WTC11 (cell line): ENCODE measurements around the gene SUCLG1. TPM values are rescaled to one million over a fixed set of nuclear protein-coding genes. Genes with fewer than 3 reads are reported as not detected.

Source experiments
- ATAC-seq: fragments of 200-7000 bp; cut with Tn5 transposase; 2 replicates; pipeline ENCODE4 v1.10.0; 2021; ENCODE audit warnings: mild to moderate bottlenecking, moderate library complexity
- CTCF ChIA-PET: fragments of 300-600 bp; sonication (Branson Sonifier 250); formaldehyde crosslinking; loops from one replicate; lab custom pipeline; 2021; ENCODE audit warnings: antibody characterized with exemption; lab: Charles Lee
- POLR2A ChIA-PET: fragments of 350-600 bp; sonication (Branson Sonifier 250); formaldehyde crosslinking; loops from one replicate; lab custom pipeline; 2021; ENCODE audit warnings: antibody characterized with exemption; lab: Charles Lee
- DNase-seq: peaks from one replicate; pipeline ENCODE4 v3.0.0; 2021; ENCODE audit warnings: low spot score
- H3K27ac Mint-ChIP-seq: 2 replicates; pipeline ENCODE4 v1.8.0; 2021; ENCODE audit warnings: mixed read lengths
- H3K27me3 Mint-ChIP-seq: 2 replicates; pipeline ENCODE4 v1.8.0; 2021; ENCODE audit warnings: low read depth, mild to moderate bottlenecking, moderate library complexity, mixed read lengths
- H3K36me3 Mint-ChIP-seq: 2 replicates; pipeline ENCODE4 v1.8.0; 2021; ENCODE audit warnings: mixed read lengths
- H3K4me1 Mint-ChIP-seq: 2 replicates; pipeline ENCODE4 v1.8.0; 2022; ENCODE audit warnings: mixed read lengths
- H3K4me3 Mint-ChIP-seq: 2 replicates; pipeline ENCODE4 v1.8.0; 2021; ENCODE audit warnings: mild to moderate bottlenecking, moderate library complexity, mixed read lengths
- H3K9me3 Mint-ChIP-seq: 2 replicates; pipeline ENCODE4 v1.8.0; 2021; ENCODE audit warnings: mixed read lengths
- ATF1 ChIP-seq: sonication (generic); formaldehyde crosslinking; IDR thresholded peaks from 2 replicates; pipeline ENCODE4 v1.8.1; 2023; ENCODE audit warnings: mild to moderate bottlenecking, moderate library complexity, missing genetic modification reagents
- CBFB ChIP-seq: sonication (generic); formaldehyde crosslinking; IDR thresholded peaks from 2 replicates; pipeline ENCODE4 v1.8.1; 2022; ENCODE audit warnings: mild to moderate bottlenecking, low read depth, missing genetic modification reagents
- CREM ChIP-seq: sonication (generic); formaldehyde crosslinking; IDR thresholded peaks from 2 replicates; pipeline ENCODE4 v1.8.1; 2022; ENCODE audit warnings: mild to moderate bottlenecking, missing genetic modification reagents, moderate library complexity
- EMX1 ChIP-seq: fragments of 250-450 bp; sonication (Bioruptor Pico); IDR thresholded peaks from 2 replicates; pipeline ENCODE4 v1.8.0; 2021; ENCODE audit warnings: mild to moderate bottlenecking
- ESRRA ChIP-seq: sonication (generic); formaldehyde crosslinking; IDR thresholded peaks from 2 replicates; pipeline ENCODE4 v1.8.1; 2022; ENCODE audit warnings: mild to moderate bottlenecking, missing genetic modification reagents, borderline replicate concordance
- FOXP1 ChIP-seq: sonication (generic); formaldehyde crosslinking; IDR thresholded peaks from 2 replicates; pipeline ENCODE4 v1.8.0; 2022; ENCODE audit warnings: missing genetic modification reagents, mild to moderate bottlenecking, moderate library complexity, borderline replicate concordance
- KAT7 ChIP-seq: sonication (generic); formaldehyde crosslinking; IDR thresholded peaks from 2 replicates; pipeline ENCODE4 v1.8.1; 2023; ENCODE audit warnings: missing genetic modification reagents, mild to moderate bottlenecking, borderline replicate concordance
- NFYB ChIP-seq: sonication (generic); formaldehyde crosslinking; conservative IDR thresholded peaks from 2 replicates; pipeline ENCODE4 v1.8.0; 2022; ENCODE audit warnings: low read depth, missing genetic modification reagents
- NR3C1 ChIP-seq: sonication (generic); formaldehyde crosslinking; conservative IDR thresholded peaks from 2 replicates; pipeline ENCODE4 v1.8.1; 2023; ENCODE audit warnings: low read depth, mild to moderate bottlenecking, missing genetic modification reagents
- RORB ChIP-seq: fragments of 250-450 bp; sonication (Bioruptor Pico); IDR thresholded peaks from 2 replicates; pipeline ENCODE4 v1.9.0; 2021; ENCODE audit warnings: mild to moderate bottlenecking
- SOX15 ChIP-seq: fragments of 250-450 bp; sonication (Bioruptor Pico); IDR thresholded peaks from 2 replicates; pipeline ENCODE4 v1.9.0; 2021; ENCODE audit warnings: mild to moderate bottlenecking
- SP1 ChIP-seq: sonication (generic); formaldehyde crosslinking; conservative IDR thresholded peaks from 2 replicates; pipeline ENCODE4 v1.8.1; 2022; ENCODE audit warnings: missing genetic modification reagents
- TP53 ChIP-seq: sonication (generic); formaldehyde crosslinking; IDR thresholded peaks from 2 replicates; pipeline ENCODE4 v1.8.1; 2023; ENCODE audit warnings: mild to moderate bottlenecking, missing genetic modification reagents
- ZNF121 ChIP-seq: sonication (generic); formaldehyde crosslinking; IDR thresholded peaks from 2 replicates; pipeline ENCODE4 v1.8.0; 2023; ENCODE audit warnings: missing genetic modification reagents
- ZNF416 ChIP-seq: fragments of 250-450 bp; sonication (Bioruptor Pico); IDR thresholded peaks from 2 replicates; pipeline ENCODE4 v1.9.0; 2021; ENCODE audit warnings: mild to moderate bottlenecking, inconsistent platforms
- ZNF423 ChIP-seq: fragments of 250-450 bp; sonication (Bioruptor Pico); IDR thresholded peaks from 2 replicates; pipeline ENCODE4 v2.1.2; 2022; ENCODE audit warnings: mild to moderate bottlenecking, moderate library complexity
- total RNA-seq: library from RNA; stranded (reverse); gene quantifications from 3 replicates; pipeline ENCODE4 v1.2.3, GENCODE V29; 2021
- TF ChIP-seq, protein P1 (sequence below): sonication (generic); formaldehyde crosslinking; IDR thresholded peaks from 2 replicates; pipeline ENCODE4 v1.8.0; 2023; ENCODE audit warnings: missing genetic modification reagents
- TF ChIP-seq, protein P2 (sequence below): sonication (generic); formaldehyde crosslinking; IDR thresholded peaks from 2 replicates; pipeline ENCODE4 v1.8.0; 2023; ENCODE audit warnings: mild to moderate bottlenecking, missing genetic modification reagents
- TF ChIP-seq, protein P3 (sequence below): fragments of 250-450 bp; sonication (Bioruptor Pico); IDR thresholded peaks from 2 replicates; pipeline ENCODE4 v1.9.0; 2021; ENCODE audit warnings: mild to moderate bottlenecking
- TF ChIP-seq, protein P4 (sequence below): sonication (generic); formaldehyde crosslinking; IDR thresholded peaks from 2 replicates; pipeline ENCODE4 v1.8.1; 2023; ENCODE audit warnings: mild to moderate bottlenecking, missing genetic modification reagents
- TF ChIP-seq, protein P5 (sequence below): sonication (generic); formaldehyde crosslinking; conservative IDR thresholded peaks from 2 replicates; pipeline ENCODE4 v1.8.1; 2023; ENCODE audit warnings: mild to moderate bottlenecking, low read depth, missing genetic modification reagents, moderate library complexity
- TF ChIP-seq, protein P6 (sequence below): sonication (generic); formaldehyde crosslinking; IDR thresholded peaks from 2 replicates; pipeline ENCODE4 v1.8.0; 2022; ENCODE audit warnings: mild to moderate bottlenecking, missing genetic modification reagents

Gene SUCLG1
- total RNA-seq, 1 experiment from 2014 or later = 52.4 TPM

DNA sequence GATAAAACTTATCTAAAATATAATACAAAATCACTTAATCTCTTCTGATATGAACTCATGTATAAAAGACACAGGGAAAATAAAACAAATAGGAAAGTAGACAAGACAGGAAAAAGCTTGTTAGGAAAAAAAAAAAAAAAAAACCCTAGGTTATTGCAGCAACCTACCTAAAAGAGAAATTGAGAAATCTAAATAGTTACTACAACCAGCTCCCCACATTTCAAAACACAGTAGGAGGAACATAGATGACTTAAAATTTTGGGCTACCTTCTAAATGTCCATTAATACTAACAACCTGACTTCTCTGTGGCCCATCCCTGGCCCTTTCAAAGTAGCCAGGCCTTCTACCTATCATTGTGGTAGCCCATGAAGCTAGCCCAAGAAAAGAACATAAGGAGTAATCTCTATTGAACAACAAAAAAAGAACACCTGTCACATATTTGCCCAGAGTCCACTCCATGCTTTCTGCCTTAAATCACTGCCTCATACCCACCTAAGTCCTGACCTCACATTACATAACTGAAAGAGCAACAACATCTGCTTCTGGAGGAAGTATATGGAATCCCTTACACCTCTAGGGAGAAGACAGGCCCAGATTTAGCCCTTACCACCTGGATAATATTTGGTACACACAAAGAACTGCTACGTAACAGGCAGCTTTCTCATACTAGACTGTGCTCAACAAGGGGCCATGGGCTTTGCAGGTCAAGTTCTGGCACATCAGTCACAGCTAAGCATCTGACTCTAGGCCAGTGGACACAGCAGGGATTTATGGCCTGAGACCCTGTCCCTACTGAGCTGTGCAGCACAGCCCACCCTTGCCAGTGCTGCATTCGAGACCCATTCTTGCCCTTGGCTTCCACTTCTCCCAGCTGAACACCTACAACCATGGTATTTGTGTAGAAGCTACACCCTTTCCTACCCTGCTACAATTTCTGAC, 8.5 kb downstream of the SUCLG1 start:
- no peak for DNase-seq
- H3K4me3 Mint-ChIP-seq = no peak overlapping the region
- H3K27ac Mint-ChIP-seq = no peak overlapping the region
- TF ChIP-seq, protein P1, sequence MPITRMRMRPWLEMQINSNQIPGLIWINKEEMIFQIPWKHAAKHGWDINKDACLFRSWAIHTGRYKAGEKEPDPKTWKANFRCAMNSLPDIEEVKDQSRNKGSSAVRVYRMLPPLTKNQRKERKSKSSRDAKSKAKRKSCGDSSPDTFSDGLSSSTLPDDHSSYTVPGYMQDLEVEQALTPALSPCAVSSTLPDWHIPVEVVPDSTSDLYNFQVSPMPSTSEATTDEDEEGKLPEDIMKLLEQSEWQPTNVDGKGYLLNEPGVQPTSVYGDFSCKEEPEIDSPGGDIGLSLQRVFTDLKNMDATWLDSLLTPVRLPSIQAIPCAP (CRISPR knock-in tag) = no peak
- TF ChIP-seq, protein P2, sequence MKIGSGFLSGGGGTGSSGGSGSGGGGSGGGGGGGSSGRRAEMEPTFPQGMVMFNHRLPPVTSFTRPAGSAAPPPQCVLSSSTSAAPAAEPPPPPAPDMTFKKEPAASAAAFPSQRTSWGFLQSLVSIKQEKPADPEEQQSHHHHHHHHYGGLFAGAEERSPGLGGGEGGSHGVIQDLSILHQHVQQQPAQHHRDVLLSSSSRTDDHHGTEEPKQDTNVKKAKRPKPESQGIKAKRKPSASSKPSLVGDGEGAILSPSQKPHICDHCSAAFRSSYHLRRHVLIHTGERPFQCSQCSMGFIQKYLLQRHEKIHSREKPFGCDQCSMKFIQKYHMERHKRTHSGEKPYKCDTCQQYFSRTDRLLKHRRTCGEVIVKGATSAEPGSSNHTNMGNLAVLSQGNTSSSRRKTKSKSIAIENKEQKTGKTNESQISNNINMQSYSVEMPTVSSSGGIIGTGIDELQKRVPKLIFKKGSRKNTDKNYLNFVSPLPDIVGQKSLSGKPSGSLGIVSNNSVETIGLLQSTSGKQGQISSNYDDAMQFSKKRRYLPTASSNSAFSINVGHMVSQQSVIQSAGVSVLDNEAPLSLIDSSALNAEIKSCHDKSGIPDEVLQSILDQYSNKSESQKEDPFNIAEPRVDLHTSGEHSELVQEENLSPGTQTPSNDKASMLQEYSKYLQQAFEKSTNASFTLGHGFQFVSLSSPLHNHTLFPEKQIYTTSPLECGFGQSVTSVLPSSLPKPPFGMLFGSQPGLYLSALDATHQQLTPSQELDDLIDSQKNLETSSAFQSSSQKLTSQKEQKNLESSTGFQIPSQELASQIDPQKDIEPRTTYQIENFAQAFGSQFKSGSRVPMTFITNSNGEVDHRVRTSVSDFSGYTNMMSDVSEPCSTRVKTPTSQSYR = no peak
- TF ChIP-seq ZNF416 (no peak), TP53 (CRISPR knock-in tag) (no peak), NR3C1 (CRISPR knock-in tag) (no peak), ZNF423 (CRISPR knock-in tag) (no peak), NFYB (CRISPR knock-in tag) (no peak), ESRRA (CRISPR knock-in tag) (no peak)
- TF ChIP-seq, protein P3, sequence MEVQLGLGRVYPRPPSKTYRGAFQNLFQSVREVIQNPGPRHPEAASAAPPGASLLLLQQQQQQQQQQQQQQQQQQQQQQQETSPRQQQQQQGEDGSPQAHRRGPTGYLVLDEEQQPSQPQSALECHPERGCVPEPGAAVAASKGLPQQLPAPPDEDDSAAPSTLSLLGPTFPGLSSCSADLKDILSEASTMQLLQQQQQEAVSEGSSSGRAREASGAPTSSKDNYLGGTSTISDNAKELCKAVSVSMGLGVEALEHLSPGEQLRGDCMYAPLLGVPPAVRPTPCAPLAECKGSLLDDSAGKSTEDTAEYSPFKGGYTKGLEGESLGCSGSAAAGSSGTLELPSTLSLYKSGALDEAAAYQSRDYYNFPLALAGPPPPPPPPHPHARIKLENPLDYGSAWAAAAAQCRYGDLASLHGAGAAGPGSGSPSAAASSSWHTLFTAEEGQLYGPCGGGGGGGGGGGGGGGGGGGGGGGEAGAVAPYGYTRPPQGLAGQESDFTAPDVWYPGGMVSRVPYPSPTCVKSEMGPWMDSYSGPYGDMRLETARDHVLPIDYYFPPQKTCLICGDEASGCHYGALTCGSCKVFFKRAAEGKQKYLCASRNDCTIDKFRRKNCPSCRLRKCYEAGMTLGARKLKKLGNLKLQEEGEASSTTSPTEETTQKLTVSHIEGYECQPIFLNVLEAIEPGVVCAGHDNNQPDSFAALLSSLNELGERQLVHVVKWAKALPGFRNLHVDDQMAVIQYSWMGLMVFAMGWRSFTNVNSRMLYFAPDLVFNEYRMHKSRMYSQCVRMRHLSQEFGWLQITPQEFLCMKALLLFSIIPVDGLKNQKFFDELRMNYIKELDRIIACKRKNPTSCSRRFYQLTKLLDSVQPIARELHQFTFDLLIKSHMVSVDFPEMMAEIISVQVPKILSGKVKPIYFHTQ (CRISPR knock-in tag) = no peak
- TF ChIP-seq, protein P4, sequence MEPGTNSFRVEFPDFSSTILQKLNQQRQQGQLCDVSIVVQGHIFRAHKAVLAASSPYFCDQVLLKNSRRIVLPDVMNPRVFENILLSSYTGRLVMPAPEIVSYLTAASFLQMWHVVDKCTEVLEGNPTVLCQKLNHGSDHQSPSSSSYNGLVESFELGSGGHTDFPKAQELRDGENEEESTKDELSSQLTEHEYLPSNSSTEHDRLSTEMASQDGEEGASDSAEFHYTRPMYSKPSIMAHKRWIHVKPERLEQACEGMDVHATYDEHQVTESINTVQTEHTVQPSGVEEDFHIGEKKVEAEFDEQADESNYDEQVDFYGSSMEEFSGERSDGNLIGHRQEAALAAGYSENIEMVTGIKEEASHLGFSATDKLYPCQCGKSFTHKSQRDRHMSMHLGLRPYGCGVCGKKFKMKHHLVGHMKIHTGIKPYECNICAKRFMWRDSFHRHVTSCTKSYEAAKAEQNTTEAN (CRISPR knock-in tag) = no peak
- peaks cover 15% of the 10 kb centered on the region for H3K36me3 Mint-ChIP-seq
- H3K9me3 Mint-ChIP-seq = peaks cover 7% of the 10 kb centered on the region
- CTCF ChIA-PET = no interaction called here
- POLR2A ChIA-PET = no interaction called here
- no peaks in the 10 kb centered on the region for H3K4me1 Mint-ChIP-seq
- H3K27me3 Mint-ChIP-seq = no peaks in the 10 kb centered on the region
- ATAC-seq = no peak

DNA sequence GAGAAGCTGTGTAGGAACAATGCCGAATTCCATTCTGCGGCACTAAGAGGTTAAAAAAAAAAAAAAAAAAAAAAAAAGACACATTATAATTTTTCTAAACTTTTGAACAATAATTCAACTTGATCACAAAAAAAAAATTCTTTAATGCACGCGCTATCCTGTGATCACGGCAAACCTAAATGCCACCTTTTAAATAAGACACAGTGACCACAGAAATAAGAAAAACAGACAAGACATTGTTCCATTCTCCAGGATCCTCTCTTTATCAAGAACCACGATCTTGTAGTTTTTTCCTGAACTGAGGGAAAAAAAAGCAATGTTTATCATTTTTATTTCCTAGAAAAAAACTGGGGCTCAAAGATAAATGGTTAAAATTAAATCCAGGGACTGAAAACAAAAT, 9.4 kb downstream of the SUCLG1 start:
- ATAC-seq (no peak), DNase-seq (no peak)
- POLR2A ChIA-PET = no interaction called here
- CTCF ChIA-PET = no interaction called here
- H3K36me3 Mint-ChIP-seq = peaks cover 23% of the 10 kb centered on the region
- H3K4me1 Mint-ChIP-seq = no peaks in the 10 kb centered on the region
- H3K27ac Mint-ChIP-seq = no peak overlapping the region
- H3K4me3 Mint-ChIP-seq = no peak overlapping the region
- peaks cover 15% of the 10 kb centered on the region for H3K9me3 Mint-ChIP-seq
- H3K27me3 Mint-ChIP-seq = no peaks in the 10 kb centered on the region
- TF ChIP-seq NR3C1 (CRISPR knock-in tag) = no peak
- TF ChIP-seq ZNF121 (CRISPR knock-in tag) = no peak
- TF ChIP-seq SP1 (CRISPR knock-in tag) = no peak
- TF ChIP-seq SOX15 (CRISPR knock-in tag) = no peak
- no peak for TF ChIP-seq FOXP1 (CRISPR knock-in tag)
- no peak for TF ChIP-seq EMX1 (CRISPR knock-in tag)
- TF ChIP-seq, protein P5, sequence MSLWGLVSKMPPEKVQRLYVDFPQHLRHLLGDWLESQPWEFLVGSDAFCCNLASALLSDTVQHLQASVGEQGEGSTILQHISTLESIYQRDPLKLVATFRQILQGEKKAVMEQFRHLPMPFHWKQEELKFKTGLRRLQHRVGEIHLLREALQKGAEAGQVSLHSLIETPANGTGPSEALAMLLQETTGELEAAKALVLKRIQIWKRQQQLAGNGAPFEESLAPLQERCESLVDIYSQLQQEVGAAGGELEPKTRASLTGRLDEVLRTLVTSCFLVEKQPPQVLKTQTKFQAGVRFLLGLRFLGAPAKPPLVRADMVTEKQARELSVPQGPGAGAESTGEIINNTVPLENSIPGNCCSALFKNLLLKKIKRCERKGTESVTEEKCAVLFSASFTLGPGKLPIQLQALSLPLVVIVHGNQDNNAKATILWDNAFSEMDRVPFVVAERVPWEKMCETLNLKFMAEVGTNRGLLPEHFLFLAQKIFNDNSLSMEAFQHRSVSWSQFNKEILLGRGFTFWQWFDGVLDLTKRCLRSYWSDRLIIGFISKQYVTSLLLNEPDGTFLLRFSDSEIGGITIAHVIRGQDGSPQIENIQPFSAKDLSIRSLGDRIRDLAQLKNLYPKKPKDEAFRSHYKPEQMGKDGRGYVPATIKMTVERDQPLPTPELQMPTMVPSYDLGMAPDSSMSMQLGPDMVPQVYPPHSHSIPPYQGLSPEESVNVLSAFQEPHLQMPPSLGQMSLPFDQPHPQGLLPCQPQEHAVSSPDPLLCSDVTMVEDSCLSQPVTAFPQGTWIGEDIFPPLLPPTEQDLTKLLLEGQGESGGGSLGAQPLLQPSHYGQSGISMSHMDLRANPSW = no peak
- TF ChIP-seq KAT7 = no peak
- TF ChIP-seq CBFB (CRISPR knock-in tag) = no peak
- TF ChIP-seq RORB (CRISPR knock-in tag) = no peak
- TF ChIP-seq CREM = no peak
- no peak for TF ChIP-seq ATF1 (CRISPR knock-in tag)
- TF ChIP-seq, protein P6, sequence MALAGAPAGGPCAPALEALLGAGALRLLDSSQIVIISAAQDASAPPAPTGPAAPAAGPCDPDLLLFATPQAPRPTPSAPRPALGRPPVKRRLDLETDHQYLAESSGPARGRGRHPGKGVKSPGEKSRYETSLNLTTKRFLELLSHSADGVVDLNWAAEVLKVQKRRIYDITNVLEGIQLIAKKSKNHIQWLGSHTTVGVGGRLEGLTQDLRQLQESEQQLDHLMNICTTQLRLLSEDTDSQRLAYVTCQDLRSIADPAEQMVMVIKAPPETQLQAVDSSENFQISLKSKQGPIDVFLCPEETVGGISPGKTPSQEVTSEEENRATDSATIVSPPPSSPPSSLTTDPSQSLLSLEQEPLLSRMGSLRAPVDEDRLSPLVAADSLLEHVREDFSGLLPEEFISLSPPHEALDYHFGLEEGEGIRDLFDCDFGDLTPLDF = no peak
